Upper lobe of right lung (tissue), 1 donor: ENCODE measurements around the gene GTSF1L. TPM values are rescaled to one million over a fixed set of nuclear protein-coding genes. Genes with fewer than 3 reads are reported as not detected.

Source experiments
- ATAC-seq: fragments of 200-7000 bp; cut with Tn5 transposase; one replicate; pipeline ENCODE4 v1.9.1; 2020; ENCODE audit warnings: mild to moderate bottlenecking, moderate library complexity
- DNase-seq: peaks from one replicate; pipeline ENCODE4 v3.0.0-alpha.2; 2020
- H3K27ac ChIP-seq: fragments of 200-600 bp; one replicate; pipeline ENCODE4 v1.8.0; 2022
- H3K27me3 ChIP-seq: fragments of 200-600 bp; one replicate; pipeline ENCODE4 v1.8.0; 2022; ENCODE audit warnings: mild to moderate bottlenecking
- H3K36me3 ChIP-seq: fragments of 200-600 bp; one replicate; pipeline ENCODE4 v1.8.0; 2022
- H3K4me1 ChIP-seq: fragments of 200-600 bp; one replicate; pipeline ENCODE4 v1.8.0; 2022
- H3K4me3 ChIP-seq: fragments of 200-600 bp; one replicate; pipeline ENCODE4 v1.8.0; 2022; ENCODE audit warnings: mild to moderate bottlenecking
- H3K9me3 ChIP-seq: fragments of 200-600 bp; one replicate; pipeline ENCODE4 v1.8.0; 2022
- intact Hi-C: fragments of 100-400 bp; cut with DNase I; formaldehyde crosslinking; loops from one replicate; pipeline ENCODE4 v1.11.0; 2022
- long read RNA-seq: library from polyadenylated mRNA; unstranded; transcript quantifications from one replicate; pipeline ENCODE4 v2.0.0, GENCODE V29; 2021
- total RNA-seq: library from RNA; stranded (reverse); fragmentation: NEBNext Ultra II Directional; extraction: Animal tissue kit (Norgen Biotek cat#: 25700); gene quantifications from one replicate; pipeline ENCODE4 v1.2.1, GENCODE V29; 2021
- TF ChIP-seq, protein P1 (sequence below): fragments of 200-600 bp; IDR thresholded peaks from one replicate; pipeline ENCODE4 v1.8.0; 2022; ENCODE audit warnings: antibody characterized with exemption
- donor health status: DM: no; HTN: yes; CAD: no; lungs with severe emphysema.

Gene GTSF1L
- not detected for total RNA-seq
- long read RNA-seq, result 0 reads

DNA sequence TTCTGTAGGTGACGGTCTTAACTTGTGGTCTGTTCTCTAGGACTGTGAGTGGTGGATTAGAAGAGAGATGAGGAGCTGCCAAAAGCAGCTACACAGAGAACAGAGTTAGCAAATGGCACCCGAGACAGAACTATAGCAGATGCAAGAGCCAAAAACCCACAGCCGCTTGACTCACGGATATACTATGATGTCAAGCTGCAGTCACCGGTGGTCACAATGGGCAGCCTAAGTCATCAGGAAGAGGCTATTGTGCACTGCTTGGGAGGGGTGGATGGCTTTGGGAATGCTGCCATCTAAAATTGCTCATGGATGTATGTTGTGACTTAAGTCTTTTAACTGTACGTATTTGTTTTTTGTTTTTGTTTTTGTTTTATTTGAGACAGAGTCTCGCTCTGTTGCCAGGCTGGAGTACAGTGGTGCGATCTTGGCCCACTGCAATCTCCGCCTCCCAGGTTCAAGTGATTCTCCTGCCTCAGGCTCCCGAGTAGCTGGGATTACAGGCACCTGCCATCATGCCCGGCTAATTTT lies at the start of gene GTSF1L:
TSS of gene GTSF1L (minus strand) at position 192 of the 528 bp plus-strand sequence. CDS start 308 bp downstream, outside the sequence.
- no peak within 1 kb of the TSS for H3K4me3 ChIP-seq
- H3K27me3 ChIP-seq, result peaks cover 2% of the 10 kb centered on the region
- no peaks in the 10 kb centered on the region for H3K36me3 ChIP-seq
- H3K4me1 ChIP-seq, result no peaks in the 10 kb centered on the region
- DNase-seq (no peak), ATAC-seq (no peak)
- TF ChIP-seq, protein P1, sequence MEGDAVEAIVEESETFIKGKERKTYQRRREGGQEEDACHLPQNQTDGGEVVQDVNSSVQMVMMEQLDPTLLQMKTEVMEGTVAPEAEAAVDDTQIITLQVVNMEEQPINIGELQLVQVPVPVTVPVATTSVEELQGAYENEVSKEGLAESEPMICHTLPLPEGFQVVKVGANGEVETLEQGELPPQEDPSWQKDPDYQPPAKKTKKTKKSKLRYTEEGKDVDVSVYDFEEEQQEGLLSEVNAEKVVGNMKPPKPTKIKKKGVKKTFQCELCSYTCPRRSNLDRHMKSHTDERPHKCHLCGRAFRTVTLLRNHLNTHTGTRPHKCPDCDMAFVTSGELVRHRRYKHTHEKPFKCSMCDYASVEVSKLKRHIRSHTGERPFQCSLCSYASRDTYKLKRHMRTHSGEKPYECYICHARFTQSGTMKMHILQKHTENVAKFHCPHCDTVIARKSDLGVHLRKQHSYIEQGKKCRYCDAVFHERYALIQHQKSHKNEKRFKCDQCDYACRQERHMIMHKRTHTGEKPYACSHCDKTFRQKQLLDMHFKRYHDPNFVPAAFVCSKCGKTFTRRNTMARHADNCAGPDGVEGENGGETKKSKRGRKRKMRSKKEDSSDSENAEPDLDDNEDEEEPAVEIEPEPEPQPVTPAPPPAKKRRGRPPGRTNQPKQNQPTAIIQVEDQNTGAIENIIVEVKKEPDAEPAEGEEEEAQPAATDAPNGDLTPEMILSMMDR, result no peak
- no peak within 1 kb of the TSS for H3K27ac ChIP-seq
- intact Hi-C loops, result no loop called here
- H3K9me3 ChIP-seq, result no peaks in the 10 kb centered on the region

DNA sequence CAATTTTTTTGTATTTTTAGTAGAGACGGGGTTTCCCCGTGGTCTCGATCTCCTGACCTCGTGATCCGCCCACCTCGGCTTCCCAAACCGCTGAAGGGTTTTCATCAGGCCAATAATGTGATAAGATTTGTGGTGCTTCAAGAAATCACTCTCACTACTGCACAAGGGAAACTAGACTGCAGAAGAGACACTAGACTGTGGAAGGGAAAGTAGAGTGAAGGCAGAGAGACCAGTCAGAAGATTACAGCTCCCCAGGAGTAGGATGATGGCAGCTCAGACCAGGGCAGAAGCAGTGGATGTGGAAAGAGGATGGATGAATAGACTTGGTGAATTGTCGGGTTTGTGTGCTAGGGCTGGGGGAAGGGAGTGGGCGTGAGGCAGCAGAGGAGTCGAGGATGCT lies 48.0 kb upstream of the GTSF1L start:
- Histone ChIP-seq H3K36me3 (no peaks in the 10 kb centered on the region), H3K4me1 (no peaks in the 10 kb centered on the region), H3K27me3 (peaks cover 33% of the 10 kb centered on the region), H3K9me3 (peaks cover 8% of the 10 kb centered on the region), H3K27ac (no peak overlapping the region), H3K4me3 (no peak overlapping the region)
- intact Hi-C loops, result no loop called here
- ATAC-seq, result no peak
- TF ChIP-seq, protein P1, result no peak
- no peak for DNase-seq

DNA sequence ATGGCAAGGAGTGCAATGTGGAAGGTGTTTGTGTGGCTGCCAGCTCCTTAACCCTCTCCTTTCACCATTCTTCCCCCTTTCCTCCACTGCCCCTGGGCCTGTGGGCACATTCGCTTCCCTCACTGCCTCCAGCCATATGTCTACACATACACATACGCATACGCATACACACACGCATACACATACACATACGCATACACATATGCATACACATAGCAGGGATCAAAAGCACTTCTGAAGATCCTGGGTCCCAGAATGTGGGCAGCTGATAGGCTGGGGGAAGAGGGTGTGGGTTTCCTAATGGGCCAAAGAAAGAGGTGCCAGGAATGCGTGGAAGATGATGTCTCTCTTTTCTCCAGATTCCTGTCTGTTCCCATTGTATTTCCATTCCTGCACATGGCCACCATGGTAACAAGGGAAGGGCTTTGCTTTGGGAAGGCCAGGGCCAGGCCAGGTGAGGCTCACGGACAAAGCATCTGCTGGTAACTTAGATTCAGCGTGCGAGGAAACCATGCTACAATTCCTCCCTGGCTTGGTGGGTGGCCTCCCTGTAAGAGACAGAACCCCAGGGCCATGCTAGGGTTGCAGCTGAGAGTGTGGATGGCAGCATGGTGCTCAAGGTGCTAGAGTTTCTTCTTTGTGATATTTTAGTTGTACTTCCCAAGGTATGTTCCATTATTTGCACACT lies 44.8 kb upstream of the GTSF1L start:
- TF ChIP-seq, protein P1, result no peak
- Histone ChIP-seq H3K27ac (no peak overlapping the region), H3K27me3 (peaks cover 44% of the 10 kb centered on the region), H3K36me3 (no peaks in the 10 kb centered on the region), H3K4me1 (no peaks in the 10 kb centered on the region), H3K4me3 (no peak overlapping the region), H3K9me3 (no peaks in the 10 kb centered on the region)
- intact Hi-C loops, result no loop called here
- peak; percentile 2 for DNase-seq
- no peak for ATAC-seq

DNA sequence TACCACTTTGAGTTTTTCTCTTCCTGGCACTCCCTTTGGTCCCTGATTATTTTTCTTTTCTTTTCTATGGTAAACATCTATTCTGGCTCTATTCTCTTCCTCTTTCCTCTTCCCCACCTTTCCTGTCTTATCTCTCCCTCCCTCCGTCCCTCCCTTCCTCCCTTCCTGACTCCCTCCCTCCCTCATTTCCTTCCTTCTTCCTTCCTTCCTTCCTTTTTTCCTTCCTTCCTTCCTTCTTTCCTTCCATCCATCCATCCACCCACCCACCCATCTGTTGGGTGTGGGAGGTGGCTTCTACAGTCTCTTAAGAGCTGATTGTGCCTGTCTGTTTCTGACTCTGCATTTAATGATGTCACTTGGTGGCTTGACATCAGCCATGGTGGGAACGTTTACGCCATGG lies 43.5 kb upstream of the GTSF1L start:
- TF ChIP-seq, protein P1, result no peak
- Histone ChIP-seq H3K27me3 (peaks cover 44% of the 10 kb centered on the region), H3K4me3 (no peak overlapping the region), H3K4me1 (no peaks in the 10 kb centered on the region), H3K36me3 (no peaks in the 10 kb centered on the region), H3K9me3 (no peaks in the 10 kb centered on the region), H3K27ac (no peak overlapping the region)
- ATAC-seq (no peak), DNase-seq (no peak)
- intact Hi-C loops, result no loop called here

DNA sequence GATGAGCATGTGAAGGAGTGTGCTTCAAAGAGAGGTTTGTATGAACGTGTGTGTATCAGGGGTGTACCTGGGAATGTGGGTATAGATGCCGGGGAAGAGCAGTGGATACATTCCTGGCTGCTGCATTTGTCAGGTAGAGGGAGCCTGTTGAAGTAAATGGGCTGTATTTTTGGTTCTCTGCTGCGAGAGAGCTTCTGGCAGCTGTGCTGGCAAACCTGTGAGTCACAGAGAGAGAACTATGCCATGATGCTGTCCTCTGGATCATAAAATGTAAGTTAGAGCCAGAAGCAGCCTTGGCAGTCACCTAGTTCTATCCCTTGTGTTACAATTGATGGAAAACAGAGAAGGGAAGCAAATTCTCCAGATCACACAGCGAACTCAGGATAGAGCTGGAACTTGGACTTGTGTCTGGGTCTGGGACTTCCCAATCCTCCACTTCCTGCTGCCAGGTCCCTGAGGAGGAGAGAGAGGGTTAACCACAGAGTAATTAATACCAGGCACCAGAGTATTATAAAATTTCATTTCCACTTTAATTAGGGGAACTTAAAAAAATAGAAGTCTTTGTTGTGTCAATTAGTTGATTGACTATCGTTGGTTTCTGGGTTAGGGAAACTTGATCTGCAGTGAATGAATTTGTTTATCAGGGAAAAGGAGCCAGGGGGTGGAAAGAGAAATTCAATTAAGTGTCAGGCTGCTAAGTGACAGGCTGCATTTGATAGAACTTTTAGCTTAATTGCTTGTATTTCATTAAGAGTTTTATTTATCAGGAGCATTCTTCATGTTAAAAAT lies 41.1 kb upstream of the GTSF1L start:
- peaks cover 44% of the 10 kb centered on the region for H3K27me3 ChIP-seq
- H3K36me3 ChIP-seq, result no peaks in the 10 kb centered on the region
- peak; percentile 15 for DNase-seq
- H3K4me1 ChIP-seq, result no peaks in the 10 kb centered on the region
- no peak for ATAC-seq
- intact Hi-C loops, result no loop called here
- H3K9me3 ChIP-seq, result no peaks in the 10 kb centered on the region
- TF ChIP-seq, protein P1, result no peak
- no peak overlapping the region for H3K4me3 ChIP-seq
- H3K27ac ChIP-seq, result no peak overlapping the region
